Caki2 (cell line): ENCODE data around the gene GPT2. TPM values are rescaled to one million over a fixed set of nuclear protein-coding genes. Genes with fewer than 3 reads are reported as not detected.
A peak's percentile ranks its signal among the peaks of the same experiment; 100 is the strongest.

ENCODE experiments used
- DNase-seq: peaks from one replicate; pipeline ENCODE4 v3.0.0-alpha.2; 2015; ENCODE audit warnings: low read depth
- in situ Hi-C: cut with HindIII; loops from 2 replicates; pipeline ENCODE4 v1.10.0; 2016; ENCODE audit warnings: low sequenced_read_pairs, low pct_unique_long_range_greater_than_20kb, mixed read lengths
- total RNA-seq: library from RNA; depleted of rRNA; stranded (reverse); fragments of >200 nt; shearing (Covaris generic); gene quantifications from 2 replicates; pipeline ENCODE4 v1.2.3, GENCODE V29; 2014; ENCODE audit warnings: low replicate concordance; rRNA removed

GPT2 gene
- total RNA-seq, 1 experiment from 2014 or later, result 28.5 TPM

GRCh38 chr16:46975908-46976470 is 91.8 kb downstream of the GPT2 start:
- no peak for DNase-seq
- in situ Hi-C loops, result no loop called here

- DNase-seq, result peak; percentile 39
- in situ Hi-C loops, result no loop called here
Observed at GRCh38 chr16:46976550-46976949, 92.4 kb downstream of the GPT2 start.

Other genes starting within 250 kb of the GPT2 start
- gene VPS35, start 195.2 kb upstream of the GPT2 start, total RNA-seq, result 73.5 and 80.3 TPM in 2 replicates
- 13.8 and 19.6 TPM in 2 replicates for gene ORC6, start 194.7 kb upstream of the GPT2 start, total RNA-seq
- 0.06 TPM in 1 of 2 replicates, not detected in the other for gene MYLK3, start 136.0 kb upstream of the GPT2 start, total RNA-seq
- 5.2 and 9.4 TPM in 2 replicates for gene C16orf87, start 53.2 kb upstream of the GPT2 start, total RNA-seq
- 49.8 and 62.8 TPM in 2 replicates for gene DNAJA2, start 89.3 kb downstream of the GPT2 start, total RNA-seq